ENCODE data around the gene CST8.

CST8 gene

DNA sequence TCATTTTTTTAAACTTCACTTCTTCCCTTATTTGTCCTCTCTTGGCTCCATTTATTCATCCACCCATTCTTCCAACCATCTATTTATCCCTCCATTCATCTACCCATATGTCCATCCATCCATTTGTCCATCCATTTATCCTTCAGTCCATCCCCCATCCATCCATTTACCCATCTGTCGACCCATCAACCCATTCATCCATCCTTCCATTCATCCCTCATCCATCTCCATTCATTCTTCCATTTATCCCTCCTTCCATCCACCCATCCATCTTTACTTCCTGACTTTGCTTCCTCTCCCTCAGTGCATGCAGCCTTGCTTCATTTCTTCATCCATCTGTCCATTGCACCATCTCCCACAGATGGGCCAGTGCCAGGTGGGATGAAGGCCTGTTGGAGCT is 40.0 kb upstream of the CST8 start:
- peak overlapping the region; percentile 52 for H2AK5ac ChIP-seq (ENCODE audit: low read depth, low read length)
- H2BK120ac ChIP-seq (ENCODE audit: low read depth, low read length): no peak overlapping the region
- peak overlapping the region; percentile 75 for H4K91ac ChIP-seq (ENCODE audit: low read depth, low read length, poor library complexity)
- no peak overlapping the region for H3K23ac ChIP-seq (ENCODE audit: low read depth, low read length, poor library complexity)
- no peak overlapping the region for H3K4ac ChIP-seq (ENCODE audit: low read length)
- peaks cover 0 to 29% (median 3%) of the 10 kb centered on the region in 3 experiments for H3K27me3 ChIP-seq (ENCODE audit: control insufficient read depth in 3 of 3, insufficient read depth in 3 of 3, low read depth in 1 of 3, low read length in 3 of 3)
- no peak overlapping the region for H3K27ac ChIP-seq (replicated peaks; ENCODE audit: low read length)
- H4K8ac ChIP-seq (ENCODE audit: low read depth, low read length): peak overlapping the region; percentile 57
- H3K14ac ChIP-seq (ENCODE audit: low read length): no peak overlapping the region
- H3K4me3 ChIP-seq (ENCODE audit: low read length in 2 of 2): no peak overlapping the region
- no peak overlapping the region for H2AFZ ChIP-seq (ENCODE audit: low read length)
- H3K36me3 ChIP-seq (replicated peaks in 1 of 2; ENCODE audit: control insufficient read depth in 2 of 2, insufficient read depth in 2 of 2, low read length in 2 of 2): no peaks in the 10 kb centered on the region
- H3K4me2 ChIP-seq (ENCODE audit: insufficient read depth, low read length, poor library complexity, severe bottlenecking): no peak overlapping the region
- peaks cover 0 to 2% of the 10 kb centered on the region in 2 donors for H3K9me3 ChIP-seq (replicated peaks in 1 of 2; ENCODE audit: control insufficient read depth in 2 of 2, insufficient read depth in 1 of 2, low read depth in 1 of 2, low read length in 2 of 2)
- H2BK12ac ChIP-seq (ENCODE audit: low read length): no peak overlapping the region
- no peak overlapping the region for H2BK5ac ChIP-seq (ENCODE audit: low read length)
- H3K4me1 ChIP-seq (ENCODE audit: control insufficient read depth in 2 of 2, insufficient read depth in 1 of 2, low read depth in 1 of 2, low read length in 2 of 2): peaks cover 0 to 12% of the 10 kb centered on the region in 2 donors
- H2BK15ac ChIP-seq (ENCODE audit: low read length): peak overlapping the region; percentile 14
- no peak for DNase-seq (ENCODE audit: low spot score)
- peaks cover 4% of the 10 kb centered on the region for H3K79me1 ChIP-seq (ENCODE audit: low read depth, low read length)
- 100% methylated on average over 1 of the region's 1 CpG; no CpG with 5 or more reads in 1 of the 2 donors for WGBS, 2 donors (ENCODE audit: extremely low coverage in 2 of 2, insufficient read length in 2 of 2, insufficient replicate concordance in 1 of 2)
- H3K9ac ChIP-seq (ENCODE audit: low read depth, low read length, poor library complexity): no peak overlapping the region
- H3K18ac ChIP-seq (ENCODE audit: low read length): peak overlapping the region; percentile 49

DNA sequence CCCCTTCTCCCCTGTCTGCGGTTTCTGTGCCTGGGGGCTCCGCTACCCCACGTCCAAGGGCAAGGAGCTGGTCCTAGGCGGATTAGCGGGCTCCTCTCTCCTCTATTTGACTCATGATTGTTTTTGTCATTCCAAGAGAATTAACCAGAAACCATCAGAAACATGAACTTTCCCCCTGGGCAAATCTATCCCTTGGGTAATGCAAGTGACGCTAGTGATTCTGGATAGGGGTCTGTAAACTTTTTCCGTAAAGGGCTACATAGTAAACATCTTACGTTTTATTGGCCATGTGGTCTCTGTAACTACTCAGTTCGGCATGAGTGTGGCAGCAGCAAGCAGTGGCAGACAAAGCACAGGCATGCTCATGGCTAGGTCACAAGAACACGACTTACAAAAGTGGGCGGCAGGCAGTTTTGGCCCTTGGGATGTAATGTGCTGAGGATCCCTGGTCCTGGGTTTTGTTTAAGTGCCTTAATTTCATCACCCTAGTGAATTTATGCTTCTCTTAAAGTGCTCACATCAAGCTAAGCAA is 38.9 kb upstream of the CST8 start:
- no peak overlapping the region for H4K8ac ChIP-seq (ENCODE audit: low read depth, low read length)
- H2BK5ac ChIP-seq (ENCODE audit: low read length): no peak overlapping the region
- H2AK5ac ChIP-seq (ENCODE audit: low read depth, low read length): no peak overlapping the region
- H3K4me2 ChIP-seq (ENCODE audit: insufficient read depth, low read length, poor library complexity, severe bottlenecking): no peak overlapping the region
- H3K36me3 ChIP-seq (replicated peaks in 1 of 2; ENCODE audit: control insufficient read depth in 2 of 2, insufficient read depth in 2 of 2, low read length in 2 of 2): no peaks in the 10 kb centered on the region
- no peak overlapping the region for H3K27ac ChIP-seq (replicated peaks; ENCODE audit: low read length)
- H3K14ac ChIP-seq (ENCODE audit: low read length): no peak overlapping the region
- H3K79me1 ChIP-seq (ENCODE audit: low read depth, low read length): peaks cover 4% of the 10 kb centered on the region
- H3K18ac ChIP-seq (ENCODE audit: low read length): no peak overlapping the region
- H4K91ac ChIP-seq (ENCODE audit: low read depth, low read length, poor library complexity): no peak overlapping the region
- H2BK12ac ChIP-seq (ENCODE audit: low read length): no peak overlapping the region
- H3K4me3 ChIP-seq (ENCODE audit: low read length in 2 of 2): no peak overlapping the region
- no peak overlapping the region for H3K4ac ChIP-seq (ENCODE audit: low read length)
- no peak overlapping the region for H3K9ac ChIP-seq (ENCODE audit: low read depth, low read length, poor library complexity)
- no peak overlapping the region for H2AFZ ChIP-seq (ENCODE audit: low read length)
- peaks cover 0 to 28% (median 3%) of the 10 kb centered on the region in 3 experiments for H3K27me3 ChIP-seq (ENCODE audit: control insufficient read depth in 3 of 3, insufficient read depth in 3 of 3, low read depth in 1 of 3, low read length in 3 of 3)
- peaks cover 0 to 2% of the 10 kb centered on the region in 2 donors for H3K9me3 ChIP-seq (replicated peaks in 1 of 2; ENCODE audit: control insufficient read depth in 2 of 2, insufficient read depth in 1 of 2, low read depth in 1 of 2, low read length in 2 of 2)
- no peak for DNase-seq (ENCODE audit: low spot score)
- WGBS, 2 donors (ENCODE audit: extremely low coverage in 2 of 2, insufficient read length in 2 of 2, insufficient replicate concordance in 1 of 2): no CpG with 5 or more reads among the region's 11 CpGs
- peaks cover 0 to 10% of the 10 kb centered on the region in 2 donors for H3K4me1 ChIP-seq (ENCODE audit: control insufficient read depth in 2 of 2, insufficient read depth in 1 of 2, low read depth in 1 of 2, low read length in 2 of 2)
- no peak overlapping the region for H2BK120ac ChIP-seq (ENCODE audit: low read depth, low read length)
- H2BK15ac ChIP-seq (ENCODE audit: low read length): no peak overlapping the region
- H3K23ac ChIP-seq (ENCODE audit: low read depth, low read length, poor library complexity): no peak overlapping the region

DNA sequence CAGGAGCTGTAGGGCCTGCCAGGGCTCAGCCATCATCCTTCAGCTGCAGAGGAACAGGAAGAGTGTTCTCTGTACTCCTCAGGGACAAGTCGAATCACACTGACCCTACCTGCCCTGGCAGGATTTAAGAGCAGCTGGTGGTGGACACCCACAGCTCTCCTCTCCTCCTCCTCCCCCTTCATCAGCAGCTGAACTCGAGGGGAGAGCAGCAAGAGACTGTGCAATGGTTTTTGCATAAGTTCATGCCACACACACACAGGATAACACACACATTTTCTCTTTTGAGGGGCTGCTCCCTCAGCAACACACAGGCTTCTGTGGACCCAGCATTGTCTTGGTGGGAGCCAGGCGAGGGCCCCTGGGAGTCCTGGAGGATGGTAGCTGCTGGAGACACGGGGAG is 38.1 kb upstream of the CST8 start, which contains the start of gene CST11:
CST11 (minus strand) TSS at position 101 of the 400 bp plus-strand sequence; CDS start at position 36, 65 bp downstream.
- Histone ChIP-seq H3K18ac (ENCODE audit: low read length) (no peak within 1 kb of the TSS), H3K4me1 (ENCODE audit: control insufficient read depth in 2 of 2, insufficient read depth in 1 of 2, low read depth in 1 of 2, low read length in 2 of 2) (peaks cover 0 to 10% of the 10 kb centered on the region in 2 donors), H3K36me3 (replicated peaks in 1 of 2; ENCODE audit: control insufficient read depth in 2 of 2, insufficient read depth in 2 of 2, low read length in 2 of 2) (no peaks in the 10 kb centered on the region), H4K8ac (ENCODE audit: low read depth, low read length) (no peak within 1 kb of the TSS), H4K91ac (ENCODE audit: low read depth, low read length, poor library complexity) (no peak within 1 kb of the TSS), H2BK120ac (ENCODE audit: low read depth, low read length) (no peak within 1 kb of the TSS), H2AK5ac (ENCODE audit: low read depth, low read length) (no peak within 1 kb of the TSS), H3K4me2 (ENCODE audit: insufficient read depth, low read length, poor library complexity, severe bottlenecking) (no peak within 1 kb of the TSS), H2BK12ac (ENCODE audit: low read length) (no peak within 1 kb of the TSS), H3K79me1 (ENCODE audit: low read depth, low read length) (peaks cover 4% of the 10 kb centered on the region), H2BK15ac (ENCODE audit: low read length) (no peak within 1 kb of the TSS), H3K27me3 (ENCODE audit: control insufficient read depth in 3 of 3, insufficient read depth in 3 of 3, low read depth in 1 of 3, low read length in 3 of 3) (peaks cover 0 to 28% (median 3%) of the 10 kb centered on the region in 3 experiments), H3K27ac (replicated peaks; ENCODE audit: low read length) (no peak within 1 kb of the TSS), H3K4me3 (ENCODE audit: low read length in 2 of 2) (no peak within 1 kb of the TSS), H3K9me3 (replicated peaks in 1 of 2; ENCODE audit: control insufficient read depth in 2 of 2, insufficient read depth in 1 of 2, low read depth in 1 of 2, low read length in 2 of 2) (peaks cover 0 to 2% of the 10 kb centered on the region in 2 donors), H3K9ac (ENCODE audit: low read depth, low read length, poor library complexity) (no peak within 1 kb of the TSS), H3K4ac (ENCODE audit: low read length) (no peak within 1 kb of the TSS), H2BK5ac (ENCODE audit: low read length) (no peak within 1 kb of the TSS), H3K14ac (ENCODE audit: low read length) (peak within 1 kb of the TSS; percentile 2), H3K23ac (ENCODE audit: low read depth, low read length, poor library complexity) (no peak within 1 kb of the TSS), H2AFZ (ENCODE audit: low read length) (no peak within 1 kb of the TSS)
- no CpG with 5 or more reads among the region's 4 CpGs for WGBS, 2 donors (ENCODE audit: extremely low coverage in 2 of 2, insufficient read length in 2 of 2, insufficient replicate concordance in 1 of 2)
- DNase-seq (ENCODE audit: low spot score): no peak

DNA sequence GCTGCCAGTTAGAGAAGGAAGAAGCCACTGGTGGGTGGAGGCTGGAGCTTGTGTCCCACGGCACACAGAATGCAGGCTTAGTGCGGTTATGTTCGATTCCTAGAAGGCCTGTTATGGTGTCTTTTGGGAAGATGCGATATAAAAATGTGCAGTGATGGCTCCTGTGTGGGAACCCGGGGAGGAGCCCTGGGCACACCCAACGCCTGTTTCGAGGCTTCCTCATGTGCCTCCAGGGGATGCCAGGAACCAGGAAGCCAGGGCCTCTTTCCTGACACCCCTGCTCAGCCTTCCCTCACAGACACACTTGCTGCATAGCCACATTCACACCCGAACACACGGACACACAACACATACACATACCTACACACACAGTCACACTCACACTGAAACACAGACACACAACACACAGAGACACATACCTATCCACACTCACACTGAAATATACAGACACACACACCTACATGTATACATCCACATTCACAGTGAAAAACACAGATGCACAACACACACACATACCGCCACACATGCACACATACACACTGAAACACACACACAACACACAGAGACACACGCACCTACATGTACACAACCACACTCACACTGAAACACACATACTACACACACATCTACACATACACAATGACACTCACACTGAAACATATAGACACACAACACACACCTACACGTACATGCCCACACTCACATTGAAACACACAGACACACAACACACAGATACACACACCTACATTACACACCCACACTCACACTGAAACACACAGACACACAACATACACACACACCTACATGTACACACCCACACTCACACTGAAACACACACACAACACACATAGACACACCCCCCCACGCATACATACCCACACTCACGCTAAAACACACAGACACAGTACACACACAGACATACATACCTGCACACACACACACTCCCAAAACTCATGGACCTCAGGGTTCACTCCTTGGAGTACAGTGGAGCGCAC is 37.1 kb upstream of the CST8 start:
- Histone ChIP-seq H3K9ac (ENCODE audit: low read depth, low read length, poor library complexity) (peak overlapping the region; percentile 34), H3K4me1 (ENCODE audit: control insufficient read depth in 2 of 2, insufficient read depth in 1 of 2, low read depth in 1 of 2, low read length in 2 of 2) (peaks cover 0 to 10% of the 10 kb centered on the region in 2 donors), H2AK5ac (ENCODE audit: low read depth, low read length) (no peak overlapping the region), H2AFZ (ENCODE audit: low read length) (no peak overlapping the region), H4K91ac (ENCODE audit: low read depth, low read length, poor library complexity) (no peak overlapping the region), H3K14ac (ENCODE audit: low read length) (peak overlapping the region; percentile 2), H2BK120ac (ENCODE audit: low read depth, low read length) (no peak overlapping the region), H2BK5ac (ENCODE audit: low read length) (peak overlapping the region; percentile 4), H3K79me1 (ENCODE audit: low read depth, low read length) (peaks cover 4% of the 10 kb centered on the region), H3K23ac (ENCODE audit: low read depth, low read length, poor library complexity) (no peak overlapping the region), H3K18ac (ENCODE audit: low read length) (no peak overlapping the region), H3K36me3 (replicated peaks in 1 of 2; ENCODE audit: control insufficient read depth in 2 of 2, insufficient read depth in 2 of 2, low read length in 2 of 2) (no peaks in the 10 kb centered on the region), H2BK15ac (ENCODE audit: low read length) (peak overlapping the region; percentile 51), H3K9me3 (replicated peaks in 1 of 2; ENCODE audit: control insufficient read depth in 2 of 2, insufficient read depth in 1 of 2, low read depth in 1 of 2, low read length in 2 of 2) (peaks cover 0 to 2% of the 10 kb centered on the region in 2 donors), H4K8ac (ENCODE audit: low read depth, low read length) (no peak overlapping the region), H3K4me2 (ENCODE audit: insufficient read depth, low read length, poor library complexity, severe bottlenecking) (no peak overlapping the region), H3K4ac (ENCODE audit: low read length) (no peak overlapping the region), H3K27me3 (ENCODE audit: control insufficient read depth in 3 of 3, insufficient read depth in 3 of 3, low read depth in 1 of 3, low read length in 3 of 3) (peaks cover 0 to 26% (median 3%) of the 10 kb centered on the region in 3 experiments), H3K4me3 (ENCODE audit: low read length in 2 of 2) (peak overlapping the region in 1 of 2 donors; percentile 34), H3K27ac (replicated peaks; ENCODE audit: low read length) (peak overlapping the region; percentile 11), H2BK12ac (ENCODE audit: low read length) (peak overlapping the region; percentile 94)
- DNase-seq (ENCODE audit: low spot score): no peak
- WGBS, 2 donors (ENCODE audit: extremely low coverage in 2 of 2, insufficient read length in 2 of 2, insufficient replicate concordance in 1 of 2): 100% methylated on average over 2 of the region's 15 CpGs; no CpG with 5 or more reads in 1 of the 2 donors

Data from neuronal stem cell (in vitro differentiated cells).